ENCODE results near the gene SFTA2. TPM values are rescaled to one million over a fixed set of nuclear protein-coding genes. Genes with fewer than 3 reads are reported as not detected.
"Not testable (repeated sequence)": the region's sequence is repeated elsewhere in the genome, so short reads cannot be mapped to it uniquely, and the experiment has no call there.

Gene SFTA2
- total RNA-seq, 2 donors from 2014 or later: not detected

DNA sequence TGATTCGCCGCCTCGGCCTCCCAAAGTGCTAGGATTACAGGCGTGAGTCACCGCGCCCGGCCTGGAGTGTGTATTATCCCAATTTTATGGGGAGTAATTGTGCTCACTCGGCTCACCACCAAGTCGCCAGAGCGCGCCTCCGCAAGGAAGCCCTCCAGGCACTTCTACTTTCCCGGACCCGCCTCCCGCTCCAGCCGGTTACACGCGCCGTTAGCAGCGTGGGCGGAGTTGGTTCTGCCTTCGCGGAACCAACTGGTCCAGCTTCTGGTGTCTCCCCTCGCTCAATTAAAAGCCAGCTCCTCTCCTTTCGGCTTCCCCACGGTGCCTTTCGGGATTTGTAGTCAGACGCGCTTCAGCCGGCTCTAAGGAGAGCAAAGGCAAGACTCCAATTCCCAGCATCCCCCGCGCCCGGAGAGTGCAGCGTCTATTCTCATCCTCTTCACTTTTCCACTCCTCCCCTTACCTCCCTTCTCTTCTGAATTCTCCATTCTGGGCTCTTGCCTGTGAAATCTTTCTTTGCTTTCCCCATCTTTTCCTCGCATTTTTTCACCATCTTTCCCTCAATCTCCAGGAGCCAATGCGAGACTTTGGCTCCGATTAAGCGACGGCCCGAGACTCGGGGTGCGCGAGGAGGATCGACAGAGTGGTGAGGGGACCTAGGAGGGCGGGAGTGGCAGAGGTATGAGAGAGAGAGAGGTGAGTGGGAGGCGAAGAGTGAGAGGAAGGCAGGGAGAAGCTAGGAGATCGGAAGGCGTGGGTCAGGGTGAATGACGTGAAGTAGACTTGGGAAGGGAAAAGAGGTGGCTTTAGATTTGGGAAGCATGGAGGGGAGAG, 24.0 kb downstream of the SFTA2 start, which contains the start of gene GTF2H4:
TSS of gene GTF2H4 (plus strand) at position 450 of the 834 bp plus-strand sequence.
- Histone ChIP-seq H3K4me3 (ENCODE audit: low read length) (peak within 1 kb of the TSS; percentile 99), H3K9ac (ENCODE audit: extremely low read depth, low read length, poor library complexity, severe bottlenecking) (peak within 1 kb of the TSS; percentile 63), H3K9me3 (ENCODE audit: control insufficient read depth, low read length) (no peaks in the 10 kb centered on the region), H3K4me1 (ENCODE audit: control insufficient read depth, insufficient read depth, low read length) (no peaks in the 10 kb centered on the region), H3K36me3 (ENCODE audit: control insufficient read depth, insufficient read depth, low read length) (peaks cover 25% of the 10 kb centered on the region), H3K27ac (ENCODE audit: low read depth, low read length) (no peak within 1 kb of the TSS), H3K27me3 (ENCODE audit: control insufficient read depth, insufficient read depth, low read length, poor library complexity, severe bottlenecking) (no peaks in the 10 kb centered on the region)
- peaks cover 6% of the 10 kb centered on the region for H3K4me1 Mint-ChIP-seq
- WGBS, 2 experiments (ENCODE audit: insufficient coverage in 1 of 2, insufficient read length in 1 of 2): 3 to 4% methylated on average over 36 to 49 of the region's 49 CpGs
- DNase-seq: peak; percentile 99
- no peaks in the 10 kb centered on the region for H3K9me3 Mint-ChIP-seq
- H3K27ac Mint-ChIP-seq: peak within 1 kb of the TSS; percentile 90
- TF ChIP-seq CTCF (conservative IDR thresholded peaks at IDR 0.05): no peak
- H3K27me3 Mint-ChIP-seq (ENCODE audit: insufficient read depth): no peaks in the 10 kb centered on the region
- H3K36me3 Mint-ChIP-seq (ENCODE audit: low read depth): peaks cover 23% of the 10 kb centered on the region
- peak within 1 kb of the TSS; percentile 93 for H3K4me3 Mint-ChIP-seq

- H3K36me3 Mint-ChIP-seq (ENCODE audit: low read depth): peaks cover 19% of the 10 kb centered on the region
- not testable (repeated sequence) for H3K9ac ChIP-seq (ENCODE audit: extremely low read depth, low read length, poor library complexity, severe bottlenecking); H3K4me1 Mint-ChIP-seq; H3K27me3 ChIP-seq (ENCODE audit: control insufficient read depth, insufficient read depth, low read length, poor library complexity, severe bottlenecking); H3K27me3 Mint-ChIP-seq (ENCODE audit: insufficient read depth); H3K9me3 ChIP-seq (ENCODE audit: control insufficient read depth, low read length); H3K9me3 Mint-ChIP-seq; H3K27ac ChIP-seq (ENCODE audit: low read depth, low read length); H3K4me1 ChIP-seq (ENCODE audit: control insufficient read depth, insufficient read depth, low read length); DNase-seq
- peak overlapping the region; percentile 99 for H3K4me3 ChIP-seq (ENCODE audit: low read length)
- H3K27ac Mint-ChIP-seq: peak overlapping the region; percentile 55
- peak overlapping the region; percentile 93 for H3K4me3 Mint-ChIP-seq
- peaks cover 19% of the 10 kb centered on the region for H3K36me3 ChIP-seq (ENCODE audit: control insufficient read depth, insufficient read depth, low read length)
- 64 to 71% methylated on average over 12 to 16 of the region's 16 CpGs for WGBS, 2 experiments (ENCODE audit: insufficient coverage in 1 of 2, insufficient read length in 1 of 2)
These were observed 24.6 kb downstream of the SFTA2 start for GRCh38 chr6:30907290-30907757.

DNA sequence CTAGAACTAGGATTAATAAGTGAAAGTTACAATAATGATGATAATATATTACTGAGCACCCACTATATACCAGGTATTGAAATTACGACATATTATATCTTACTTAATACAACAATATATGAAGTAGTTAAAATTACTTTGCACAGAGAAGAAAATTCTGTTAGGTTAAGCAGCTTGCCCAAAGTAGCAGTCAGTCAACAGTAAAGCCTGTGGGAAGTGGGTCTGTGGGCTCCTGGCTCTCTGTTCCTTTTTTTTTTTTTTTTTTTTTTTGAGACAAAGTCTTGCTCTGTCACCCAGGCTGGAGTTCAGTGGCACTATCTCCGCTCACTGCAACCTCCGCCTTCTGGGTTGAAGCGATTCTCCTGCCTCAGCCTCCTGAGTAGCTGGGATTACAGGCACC, 28.7 kb downstream of the SFTA2 start:
- Histone ChIP-seq H3K9me3 (ENCODE audit: control insufficient read depth, low read length) (no peaks in the 10 kb centered on the region), H3K4me1 (ENCODE audit: control insufficient read depth, insufficient read depth, low read length) (no peaks in the 10 kb centered on the region), H3K27ac (ENCODE audit: low read depth, low read length) (no peak overlapping the region), H3K27me3 (ENCODE audit: control insufficient read depth, insufficient read depth, low read length, poor library complexity, severe bottlenecking) (no peaks in the 10 kb centered on the region), H3K9ac (ENCODE audit: extremely low read depth, low read length, poor library complexity, severe bottlenecking) (no peak overlapping the region), H3K4me3 (ENCODE audit: low read length) (no peak overlapping the region), H3K36me3 (ENCODE audit: control insufficient read depth, insufficient read depth, low read length) (peaks cover 10% of the 10 kb centered on the region)
- Mint-ChIP-seq H3K27me3 (ENCODE audit: insufficient read depth) (no peaks in the 10 kb centered on the region), H3K9me3 (no peaks in the 10 kb centered on the region), H3K36me3 (ENCODE audit: low read depth) (peaks cover 18% of the 10 kb centered on the region), H3K4me3 (no peak overlapping the region), H3K4me1 (no peaks in the 10 kb centered on the region), H3K27ac (no peak overlapping the region)
- WGBS, 2 experiments (ENCODE audit: insufficient coverage in 1 of 2, insufficient read length in 1 of 2): 97% methylated on average over 3 of the region's 4 CpGs; no CpG with 5 or more reads in 1 of the 2 experiments
- TF ChIP-seq CTCF (conservative IDR thresholded peaks at IDR 0.05): no peak
- DNase-seq: no peak

All from endodermal cell (in vitro differentiated cells).